Calu3 (cell line): ENCODE measurements around the gene SSR2. TPM values are rescaled to one million over a fixed set of nuclear protein-coding genes. Genes with fewer than 3 reads are reported as not detected.

Experiments
- BruUV-seq: library from RNA; stranded (reverse); fragments of 400-500 nt; replicated peaks from 2 replicates; lab custom pipeline; 2021; lab: Mats Ljungman, UMichigan
- CTCF ChIA-PET: fragments of 300-600 bp; sonication (Branson Sonifier 250); formaldehyde crosslinking; loops from one replicate; lab custom pipeline; 2022; ENCODE audit warnings: antibody characterized with exemption; lab: Charles Lee
- DNase-seq: peaks from one replicate; pipeline ENCODE4 v3.0.0; 2022
- H3K27ac Mint-ChIP-seq: one replicate; pipeline ENCODE4 v1.8.0; 2022; ENCODE audit warnings: mixed read lengths; ENCODE audit not compliant: unreplicated experiment
- H3K27me3 Mint-ChIP-seq: one replicate; pipeline ENCODE4 v1.8.0; 2022; ENCODE audit warnings: mixed read lengths; ENCODE audit not compliant: unreplicated experiment
- H3K36me3 Mint-ChIP-seq: one replicate; pipeline ENCODE4 v1.8.0; 2022; ENCODE audit warnings: mild to moderate bottlenecking, moderate library complexity, mixed read lengths; ENCODE audit not compliant: insufficient read depth, unreplicated experiment
- H3K4me1 Mint-ChIP-seq: one replicate; pipeline ENCODE4 v1.8.0; 2022; ENCODE audit warnings: mild to moderate bottlenecking, low read depth, mixed read lengths; ENCODE audit not compliant: unreplicated experiment
- H3K4me3 Mint-ChIP-seq: one replicate; pipeline ENCODE4 v1.8.0; 2022; ENCODE audit warnings: mild to moderate bottlenecking, low read depth, moderate library complexity, mixed read lengths; ENCODE audit not compliant: unreplicated experiment
- H3K9me3 Mint-ChIP-seq: one replicate; pipeline ENCODE4 v1.8.0; 2022; ENCODE audit warnings: low read depth, mixed read lengths; ENCODE audit not compliant: unreplicated experiment
- CTCF ChIP-seq: fragments of 200-600 bp; IDR thresholded peaks from one replicate; pipeline ENCODE4 v1.8.0; 2022; ENCODE audit warnings: antibody characterized with exemption; ENCODE audit not compliant: unreplicated experiment
- intact Hi-C: fragments of 100-400 bp; cut with micrococcal nuclease; formaldehyde crosslinking; loops from one replicate; pipeline ENCODE4 v1.10.0; 2022; ENCODE audit not compliant: unreplicated experiment
- total RNA-seq: library from RNA; stranded (reverse); gene quantifications from 2 replicates; pipeline ENCODE4 v1.2.3, GENCODE V29; 2022

SSR2 gene
- total RNA-seq, 1 experiment from 2014 or later: 246 TPM

- peaks cover 4% of the 10 kb centered on the region for H3K9me3 Mint-ChIP-seq
- H3K36me3 Mint-ChIP-seq: peaks cover 43% of the 10 kb centered on the region
Measured at GRCh38 chr1:155984341-155984740, 36.4 kb downstream of the SSR2 start.

GRCh38 chr1:155983191-155984024 is 37.3 kb downstream of the SSR2 start:
- Mint-ChIP-seq H3K4me1 (peaks cover 61% of the 10 kb centered on the region), H3K9me3 (peaks cover 4% of the 10 kb centered on the region), H3K27me3 (no peaks in the 10 kb centered on the region), H3K36me3 (peaks cover 52% of the 10 kb centered on the region), H3K27ac (peak overlapping the region; percentile 84), H3K4me3 (peak overlapping the region; percentile 43)
- intact Hi-C loops: loop anchor here (1.0 kb wide), 1 partner anchor 43 kb away; no protein-coding TSS in a partner anchor
- DNase-seq: peak; percentile 54
- no TSS peak for BruUV-seq
- CTCF ChIA-PET: interaction anchor here (0.5 to 1.3 kb wide), 6 partner anchors 21 to 256 kb away, joined by 3 to 7 read pairs (median 4); no protein-coding TSS in a partner anchor
- TF ChIP-seq CTCF: no peak

More at GRCh38 chr1:155984341-155984740, 36.4 kb downstream of the SSR2 start:
- Mint-ChIP-seq H3K27me3 (no peaks in the 10 kb centered on the region), H3K4me3 (no peak overlapping the region), H3K4me1 (peaks cover 64% of the 10 kb centered on the region), H3K27ac (peak overlapping the region; percentile 84)
- BruUV-seq: no TSS peak
- CTCF ChIA-PET: interaction anchor here (0.6 to 1.3 kb wide), 3 partner anchors 22 to 46 kb away, joined by 4 to 7 read pairs (median 6); no protein-coding TSS in a partner anchor
- DNase-seq: no peak
- intact Hi-C loops: loop anchor here (1.0 kb wide), 1 partner anchor 44 kb away; no protein-coding TSS in a partner anchor
- no peak for TF ChIP-seq CTCF

- no TSS peak for BruUV-seq
- Mint-ChIP-seq H3K9me3 (no peaks in the 10 kb centered on the region), H3K27me3 (no peaks in the 10 kb centered on the region), H3K27ac (peak overlapping the region; percentile 84), H3K4me3 (peak overlapping the region; percentile 78), H3K4me1 (peaks cover 62% of the 10 kb centered on the region), H3K36me3 (peaks cover 65% of the 10 kb centered on the region)
- no peak for TF ChIP-seq CTCF
- DNase-seq: no peak
- CTCF ChIA-PET: no interaction called here
- intact Hi-C loops: no loop called here
Measured at GRCh38 chr1:155982106-155982505, 38.6 kb downstream of the SSR2 start.

- Mint-ChIP-seq H3K4me1 (peaks cover 69% of the 10 kb centered on the region), H3K9me3 (no peaks in the 10 kb centered on the region)
- DNase-seq: no peak
Measured at GRCh38 chr1:155981266-155982088, 39.3 kb downstream of the SSR2 start.

More at GRCh38 chr1:155981266-155982088, 39.3 kb downstream of the SSR2 start:
- CTCF ChIA-PET: no interaction called here
- intact Hi-C loops: no loop called here
- BruUV-seq: no TSS peak
- H3K36me3 Mint-ChIP-seq: peaks cover 71% of the 10 kb centered on the region
- peak overlapping the region; percentile 78 for H3K4me3 Mint-ChIP-seq
- TF ChIP-seq CTCF: no peak
- H3K27me3 Mint-ChIP-seq: no peaks in the 10 kb centered on the region
- H3K27ac Mint-ChIP-seq: peak overlapping the region; percentile 84
